NCI-H1092 treated with DMSO at 0.1 percent for 48 hours (cell line): ENCODE results near the gene DGUOK.
A peak's percentile ranks its signal among the peaks of the same experiment; 100 is the strongest.

ENCODE experiments used
- DNase-seq: peaks from one replicate; lab custom pipeline; 2025; lab: John Stamatoyannopoulos, UW

The DGUOK gene

DNA sequence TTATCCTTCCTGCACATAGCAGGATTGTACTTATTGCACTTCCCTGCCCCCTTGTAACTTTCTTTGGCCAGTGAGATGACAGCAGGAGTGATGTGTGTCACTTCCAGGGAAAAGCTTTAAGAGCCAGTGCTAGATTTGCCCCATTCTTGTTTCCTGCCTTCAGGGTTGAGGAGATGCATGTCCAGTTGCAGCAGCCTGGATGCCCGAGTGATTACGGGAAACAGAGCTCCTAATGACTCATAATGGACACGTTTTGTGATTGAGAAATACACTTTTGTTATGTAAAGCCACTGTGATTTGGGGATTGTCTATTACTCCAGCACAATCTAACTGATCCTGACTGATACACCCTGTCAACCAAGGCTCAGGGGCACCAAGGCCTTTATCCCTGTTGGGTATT lies 53.0 kb downstream of the DGUOK start:
- DNase-seq: no peak

DNA sequence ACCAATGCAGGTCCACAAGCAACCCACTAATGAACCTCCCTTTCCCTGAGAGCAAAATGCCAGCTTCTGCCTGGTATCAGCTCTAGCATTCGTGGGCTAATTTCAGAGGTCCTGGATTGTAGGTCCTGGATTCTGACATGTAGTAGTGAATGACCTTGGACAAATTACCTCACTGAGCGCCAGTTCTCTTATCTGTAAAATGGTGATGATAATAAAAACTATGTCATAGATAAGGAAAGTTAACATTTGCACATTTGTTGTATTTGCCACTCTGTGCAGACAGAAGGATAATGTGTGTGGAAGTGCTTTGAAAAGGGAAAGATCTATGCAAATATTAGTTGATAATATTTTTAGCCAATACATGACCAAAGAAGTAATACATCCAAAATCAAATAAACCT lies 53.9 kb downstream of the DGUOK start:
- DNase-seq: no peak

GRCh38 chr2:73981081-73982001 lies 54.7 kb downstream of the DGUOK start:
- peak; percentile 42 for DNase-seq

GRCh38 chr2:73982140-73982617 lies 55.5 kb downstream of the DGUOK start:
- DNase-seq: no peak

- no peak for DNase-seq
Measured at GRCh38 chr2:73983322-73984202, 56.9 kb downstream of the DGUOK start.

- DNase-seq: no peak
Measured at GRCh38 chr2:73984203-73984921, 57.7 kb downstream of the DGUOK start, which contains the start of gene TET3. Gene TET3, plus strand, starts transcription at chr2:73984910. Its CDS starts 1,494 bp downstream, at chr2:73986404.

DNA sequence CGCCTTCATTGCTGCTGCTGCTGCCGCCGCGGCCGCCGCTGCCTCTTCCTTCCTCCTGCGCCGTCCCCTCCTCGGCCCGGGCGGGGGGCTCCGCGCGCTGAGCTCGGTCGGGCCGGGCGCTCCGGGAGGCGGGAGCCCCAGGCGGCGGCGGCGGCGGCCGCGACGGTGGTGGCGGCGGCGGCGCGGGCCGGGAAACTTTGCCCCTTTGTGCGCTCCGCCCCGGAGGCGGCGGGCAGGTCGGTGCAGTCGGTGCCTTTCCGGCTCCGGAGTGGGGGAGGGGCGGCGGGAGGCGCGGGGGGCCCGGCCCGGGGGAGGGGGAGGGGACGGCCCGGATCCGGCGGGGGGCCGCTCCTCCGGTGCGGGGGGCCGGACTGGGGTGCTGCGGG lies 58.2 kb downstream of the DGUOK start:
- peak; percentile 12 for DNase-seq

GRCh38 chr2:73985308-73986084 lies 58.8 kb downstream of the DGUOK start:
- no peak for DNase-seq

- no peak for DNase-seq
Measured at GRCh38 chr2:73986085-73986681, 59.5 kb downstream of the DGUOK start.

DNA sequence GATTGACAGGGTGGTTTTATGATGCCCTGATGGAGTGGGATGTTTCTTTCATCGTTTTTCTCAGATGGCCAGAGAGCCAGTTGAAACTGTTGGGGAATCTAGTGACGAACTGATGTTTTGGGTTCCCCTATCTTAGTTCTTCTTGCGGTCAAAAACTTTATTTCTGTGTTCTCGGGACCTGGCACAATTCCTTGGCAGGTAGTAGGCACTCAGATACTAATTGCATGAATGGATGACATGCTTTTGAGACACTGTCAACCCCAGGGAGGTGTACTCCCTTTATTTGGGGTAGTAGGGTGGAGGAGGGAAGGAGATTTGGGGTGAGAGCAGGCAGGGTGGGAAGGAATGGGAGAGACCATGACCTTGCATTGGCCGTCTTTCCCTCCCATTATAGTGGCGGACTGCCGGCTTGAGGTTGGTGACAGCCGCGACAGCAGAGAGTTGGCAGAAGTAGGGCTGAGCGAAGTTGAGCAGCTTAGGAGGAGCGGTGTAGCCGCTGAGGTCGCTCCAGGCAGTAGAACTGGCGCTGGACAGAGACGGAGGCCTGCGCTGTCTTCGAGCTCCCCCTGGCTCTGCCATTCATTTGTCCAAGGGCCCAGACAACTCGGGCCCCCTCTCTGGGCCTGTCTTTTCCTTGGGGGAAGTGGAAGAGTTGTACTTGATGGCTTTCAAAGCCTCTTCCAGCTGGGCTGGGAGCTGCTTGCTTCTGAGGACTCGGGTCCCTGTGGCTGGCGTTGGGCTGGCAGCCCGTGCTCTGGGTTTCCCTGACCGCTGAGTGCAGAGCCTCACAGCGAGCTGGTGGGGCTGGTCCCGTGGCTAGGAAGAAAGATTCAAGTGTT lies 60.6 kb downstream of the DGUOK start:
- DNase-seq: no peak

DNA sequence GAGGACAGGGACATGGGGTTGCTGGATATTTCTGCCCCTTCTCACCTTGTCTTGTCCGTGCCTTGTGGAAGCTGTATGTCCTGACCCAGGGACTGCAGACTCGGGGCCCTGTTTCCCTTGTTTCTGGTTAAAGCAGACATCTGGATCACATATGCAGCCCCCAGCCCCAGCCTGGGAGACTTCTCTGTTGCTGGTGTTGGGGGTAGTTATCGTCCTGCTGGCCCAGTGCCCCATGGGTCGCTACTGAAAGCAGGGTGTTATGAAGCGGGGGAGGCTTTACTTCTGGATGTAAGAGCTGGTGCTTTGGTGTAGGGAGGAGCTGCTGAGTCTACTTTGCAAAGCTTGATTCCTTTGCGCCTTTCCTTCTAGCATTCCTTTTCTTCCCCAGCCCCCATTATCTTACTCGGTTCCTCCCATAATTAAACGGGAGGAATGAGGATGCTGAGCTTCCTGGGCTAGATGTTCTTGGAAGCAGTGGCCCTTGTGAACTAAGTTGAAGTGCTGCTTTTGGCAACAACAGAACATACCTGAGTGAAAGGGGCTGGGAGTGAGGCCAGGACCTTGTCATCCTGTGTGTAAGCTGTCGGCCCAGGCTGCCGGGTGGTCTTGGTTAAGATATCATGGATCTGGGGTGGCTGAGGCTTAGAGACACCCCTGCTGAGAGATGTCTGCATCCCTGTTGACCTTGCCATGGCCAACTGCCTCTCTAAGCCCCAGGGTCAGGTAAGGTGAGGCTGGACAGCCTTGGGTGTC lies 61.4 kb downstream of the DGUOK start:
- DNase-seq: no peak

DNA sequence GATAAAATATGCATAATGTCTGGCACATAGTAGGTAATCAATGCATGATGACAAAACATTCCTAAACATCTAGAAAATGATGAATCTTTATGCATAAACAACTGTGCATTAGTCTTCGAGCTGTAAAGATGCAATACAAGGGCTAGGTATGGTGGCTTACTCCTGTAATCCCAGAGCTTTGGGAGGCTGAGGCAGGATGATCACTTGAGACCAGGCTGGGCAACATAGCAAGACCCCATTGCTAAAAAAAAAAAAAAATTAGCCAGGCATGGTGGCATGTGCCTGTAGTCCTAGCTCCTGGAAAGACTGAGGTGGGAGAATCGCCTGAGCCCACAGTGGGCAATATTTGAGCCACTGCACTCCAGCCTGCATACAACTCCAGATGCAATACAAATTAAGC lies 63.3 kb downstream of the DGUOK start:
- no peak for DNase-seq

DNA sequence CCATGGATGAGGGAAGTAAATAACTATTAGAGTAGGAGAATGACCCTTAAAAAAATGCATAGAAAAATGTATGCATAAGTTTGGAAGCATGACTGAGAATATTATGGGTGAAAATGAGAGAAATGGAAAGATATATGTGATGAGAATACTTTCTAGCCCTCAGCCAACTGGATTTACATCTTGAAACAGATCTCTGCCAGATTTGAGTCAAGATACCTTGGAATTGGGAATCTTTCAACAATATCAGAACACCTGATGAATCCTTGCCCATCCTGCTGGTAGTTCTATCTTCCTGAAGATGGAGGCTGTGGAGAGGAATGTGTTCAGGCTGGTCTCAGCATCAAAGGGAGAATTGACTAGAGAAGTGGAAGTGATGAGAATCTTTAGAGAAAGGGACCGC lies 63.9 kb downstream of the DGUOK start:
- DNase-seq: no peak

GRCh38 chr2:73992036-73992435 lies 65.4 kb downstream of the DGUOK start:
- no peak for DNase-seq

GRCh38 chr2:73993376-73993775 lies 66.7 kb downstream of the DGUOK start:
- no peak for DNase-seq

GRCh38 chr2:73993778-73994177 lies 67.1 kb downstream of the DGUOK start:
- no peak for DNase-seq

- DNase-seq: no peak
Measured at GRCh38 chr2:73994178-73994831, 67.6 kb downstream of the DGUOK start.

DNA sequence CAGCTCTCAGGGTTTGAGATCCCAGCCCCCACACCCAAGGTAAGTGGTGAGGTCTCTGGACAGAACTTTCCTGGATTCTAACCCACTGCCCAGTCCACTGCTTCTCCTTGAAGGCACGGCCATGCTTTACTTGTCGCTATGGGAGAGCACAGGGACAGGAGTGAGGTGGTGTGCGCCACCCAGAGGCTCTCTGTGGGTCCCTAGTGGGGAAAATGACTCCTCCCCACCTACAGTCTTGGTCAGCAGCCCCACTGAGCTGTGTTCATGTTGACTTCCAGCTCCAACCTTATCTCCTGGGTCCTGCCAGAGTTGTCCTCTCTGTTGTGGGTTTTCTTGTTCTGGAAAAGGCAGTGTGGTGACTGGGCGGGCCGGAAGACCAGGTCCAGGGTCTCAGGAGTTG lies 69.1 kb downstream of the DGUOK start:
- DNase-seq: no peak

DNA sequence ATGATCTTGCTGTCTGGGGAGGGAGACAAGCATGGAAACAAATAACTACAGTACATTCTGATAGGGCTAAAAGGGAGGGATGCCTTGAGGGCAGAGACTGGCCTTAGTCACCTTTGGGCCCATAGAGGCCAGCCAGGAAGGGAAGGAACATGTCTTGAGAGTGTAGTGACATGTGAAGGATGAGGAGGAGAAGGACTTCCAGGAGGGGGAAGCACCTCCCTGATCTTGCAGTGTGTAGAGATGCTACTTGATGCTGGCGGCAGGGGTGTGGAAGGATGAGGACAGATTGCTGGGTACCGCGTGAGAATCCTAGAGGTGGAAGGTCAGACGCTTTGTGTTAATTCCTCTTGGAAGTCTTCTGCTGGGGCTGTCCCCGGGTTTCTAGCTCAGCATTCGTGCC lies 71.1 kb downstream of the DGUOK start:
- DNase-seq: no peak
